ENCODE measurements around the gene ADGRG6. TPM values are rescaled to one million over a fixed set of nuclear protein-coding genes. Genes with fewer than 3 reads are reported as not detected.

ADGRG6 gene
- total and polyA plus RNA-seq, 2 of the 8 experiments (the other 6 are each of a cell fraction or from before 2014, with no cell fraction given) = 1.1 to 6.2 TPM

DNA sequence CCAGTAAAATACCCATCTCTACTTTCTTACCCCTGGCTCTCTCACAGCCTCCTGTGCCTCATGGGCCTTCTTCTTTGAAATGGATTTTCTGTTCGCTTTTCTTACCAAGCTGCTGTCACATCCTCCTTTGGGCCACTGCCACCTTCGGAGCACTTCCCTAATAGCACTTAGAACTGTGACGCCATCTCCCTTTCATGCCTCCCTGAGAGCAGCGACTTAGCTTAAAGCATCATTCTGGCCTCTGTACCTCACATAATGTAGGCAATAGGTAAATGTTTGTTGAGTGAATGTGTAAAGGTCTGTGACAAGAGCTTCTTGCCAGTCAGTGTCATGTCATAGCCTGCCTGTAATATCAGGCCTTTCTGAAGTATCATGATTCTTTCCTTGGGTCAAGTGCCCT lies 78.8 kb downstream of the ADGRG6 start:
- Histone ChIP-seq H2BK12ac (ENCODE audit: low read depth, low read length) (no peak overlapping the region), H3K79me1 (ENCODE audit: low read depth, low read length) (no peaks in the 10 kb centered on the region), H3K4ac (replicated peaks; ENCODE audit: insufficient read length, low read depth, low read length) (no peak overlapping the region), H3K4me3 (ENCODE audit: extremely low read depth in 1 of 4, insufficient read depth in 2 of 4, low read depth in 3 of 4, low read length in 4 of 4) (no peak overlapping the region), H2BK20ac (ENCODE audit: low read length) (no peak overlapping the region), H4K20me1 (replicated peaks in 1 of 2; ENCODE audit: control insufficient read depth in 1 of 2, insufficient read depth in 2 of 2, low read length in 2 of 2) (no peaks in the 10 kb centered on the region), H3K18ac (ENCODE audit: extremely low read depth, low read length) (no peak overlapping the region), H2BK120ac (replicated peaks; ENCODE audit: low read depth, low read length) (no peak overlapping the region), H2BK15ac (ENCODE audit: low read length) (no peak overlapping the region), H3K79me2 (ENCODE audit: control insufficient read depth in 1 of 2, insufficient read depth in 2 of 2, low read length in 2 of 2) (no peaks in the 10 kb centered on the region), H3K27me3 (replicated peaks in 1 of 4; ENCODE audit: control insufficient read depth in 3 of 4, extremely low read depth in 1 of 4, insufficient read depth in 3 of 4, low read length in 3 of 4) (no peaks in the 10 kb centered on the region), H4K91ac (replicated peaks; ENCODE audit: insufficient read length, low read length) (no peak overlapping the region), H2AFZ (ENCODE audit: low read length) (no peak overlapping the region), H3K14ac (ENCODE audit: insufficient read length) (no peak overlapping the region), H3K23ac (ENCODE audit: insufficient read length) (no peak overlapping the region), H3K23me2 (ENCODE audit: low read depth, low read length) (no peaks in the 10 kb centered on the region), H3K56ac (replicated peaks; ENCODE audit: insufficient read length, low read depth, low read length) (no peak overlapping the region), H2AK5ac (ENCODE audit: low read depth, low read length) (no peak overlapping the region), H2BK5ac (ENCODE audit: low read depth, low read length) (no peak overlapping the region), H4K8ac (ENCODE audit: extremely low read depth, insufficient read depth, low read length) (no peak overlapping the region), H3K9me3 (ENCODE audit: insufficient read depth in 2 of 2, low read depth in 1 of 2, low read length in 1 of 2) (no peaks in the 10 kb centered on the region), H3K27ac (ENCODE audit: low read depth, low read length) (no peak overlapping the region), H3K36me3 (ENCODE audit: control insufficient read depth in 2 of 4, insufficient read depth in 4 of 4, low read length in 3 of 4) (no peaks in the 10 kb centered on the region), H4K5ac (ENCODE audit: insufficient read length, low read depth, low read length) (no peak overlapping the region), H3K4me1 (replicated peaks in 1 of 4; ENCODE audit: control insufficient read depth in 3 of 4, insufficient read depth in 4 of 4, low read length in 3 of 4) (peaks cover 0 to 4% (median 0%) of the 10 kb centered on the region in 4 experiments; a peak in 1 of 7 replicates), H3K4me2 (ENCODE audit: insufficient read depth in 1 of 2, low read depth in 2 of 2, low read length in 2 of 2) (no peak overlapping the region), H3K9ac (replicated peaks in 1 of 4; ENCODE audit: extremely low read depth in 1 of 4, low read depth in 3 of 4, low read length in 3 of 4) (no peak overlapping the region)
- POLR2A ChIA-PET (ENCODE audit: partially characterized antibody) = no interaction called here
- FAIRE-seq (no peak), DNase-seq (ENCODE audit: low read depth in 1 of 2, low spot score in 2 of 2) (no peak)
- 93% methylated on average over 4 of the region's 4 CpGs; no CpG with 5 or more reads in 1 of the 2 experiments for WGBS, 2 experiments (ENCODE audit: extremely low coverage in 1 of 2, insufficient coverage in 1 of 2, insufficient read length in 1 of 2, insufficient replicate concordance in 2 of 2, low coverage in 1 of 2, low lambda C conversion rate in 2 of 2, missing lambda C conversion rate in 1 of 2)
- TF ChIP-seq POLR2AphosphoS5 (IDR thresholded peaks at IDR 0.05; ENCODE audit: low read depth, low read length) (no peak), SRF (IDR thresholded peaks at IDR 0.05; ENCODE audit: low read depth, low read length) (no peak)
- CTCF ChIA-PET (ENCODE audit: partially characterized antibody) = interaction anchor here (2.3 kb wide), 1 partner anchor 234 kb away, joined by 7 read pairs; the partner anchor contains the start of genes NMBR and VTA1

Measured in H1 (cell line).